A204.1 (cell line): ENCODE measurements around the gene CGA.
A peak's percentile ranks its signal among the peaks of the same experiment; 100 is the strongest.
"Not testable (repeated sequence)": the region's sequence is repeated elsewhere in the genome, so short reads cannot be mapped to it uniquely, and the experiment has no call there.

ENCODE experiments used
- FAIRE-seq: peaks from 2 replicates; lab custom pipeline; 2012; peaks lifted over from hg19 to GRCh38; lab: Jason Lieb, UNC

CGA gene

DNA sequence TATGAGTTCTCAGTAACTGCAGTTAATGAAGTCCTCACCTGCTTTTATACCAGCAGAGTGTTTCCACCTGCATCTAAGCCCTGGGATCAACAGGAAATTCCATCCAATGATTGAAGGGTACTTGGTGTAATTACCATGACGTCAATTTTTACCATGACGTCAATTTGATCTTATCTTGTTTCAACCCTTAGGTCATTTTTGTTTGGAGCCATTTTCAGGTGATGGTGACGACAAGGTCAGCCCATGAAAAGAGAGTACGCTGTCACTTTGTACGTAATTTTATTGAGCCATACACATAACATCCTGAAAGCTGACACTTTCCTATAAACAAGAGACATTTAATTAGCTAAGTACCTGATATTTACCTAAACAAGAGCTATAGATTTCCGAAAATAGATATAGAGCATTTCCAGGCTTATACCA is at the start of gene CGA:
CGA (minus strand) TSS at position 20 of the 423 bp plus-strand sequence. CDS start 6,906 bp downstream, outside the sequence.
- FAIRE-seq: no peak

GRCh38 chr6:87139927-87140326 is 45.0 kb upstream of the CGA start:
- not testable (repeated sequence) for FAIRE-seq

GRCh38 chr6:87139236-87139635 is 44.3 kb upstream of the CGA start:
- FAIRE-seq: peak; percentile 43

- no peak for FAIRE-seq
Measured at GRCh38 chr6:87136963-87137362, 42.1 kb upstream of the CGA start.

DNA sequence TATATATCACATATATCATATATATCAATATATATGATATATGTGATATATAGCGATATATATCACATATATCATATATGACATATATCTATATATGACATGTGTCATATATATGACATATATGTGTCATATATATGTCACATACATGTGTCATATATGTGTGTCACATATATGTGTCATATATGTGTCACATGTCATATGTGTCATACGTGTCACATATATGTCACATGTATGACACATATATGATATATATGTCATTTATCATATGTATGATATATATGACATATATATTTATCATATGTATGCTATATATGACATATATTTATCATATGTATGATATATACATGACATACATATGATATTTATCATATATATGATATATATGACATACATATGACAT is 32.8 kb upstream of the CGA start:
- no peak for FAIRE-seq

- FAIRE-seq: no peak
Measured at GRCh38 chr6:87126501-87126900, 31.6 kb upstream of the CGA start.

GRCh38 chr6:87124074-87124473 is 29.2 kb upstream of the CGA start:
- no peak for FAIRE-seq

- no peak for FAIRE-seq
Measured at GRCh38 chr6:87122477-87122876, 27.6 kb upstream of the CGA start.

- no peak for FAIRE-seq
Measured at GRCh38 chr6:87118054-87118453, 23.1 kb upstream of the CGA start.

GRCh38 chr6:87116922-87117321 is 22.0 kb upstream of the CGA start:
- no peak for FAIRE-seq

GRCh38 chr6:87115402-87116135 is 20.7 kb upstream of the CGA start:
- no peak for FAIRE-seq

DNA sequence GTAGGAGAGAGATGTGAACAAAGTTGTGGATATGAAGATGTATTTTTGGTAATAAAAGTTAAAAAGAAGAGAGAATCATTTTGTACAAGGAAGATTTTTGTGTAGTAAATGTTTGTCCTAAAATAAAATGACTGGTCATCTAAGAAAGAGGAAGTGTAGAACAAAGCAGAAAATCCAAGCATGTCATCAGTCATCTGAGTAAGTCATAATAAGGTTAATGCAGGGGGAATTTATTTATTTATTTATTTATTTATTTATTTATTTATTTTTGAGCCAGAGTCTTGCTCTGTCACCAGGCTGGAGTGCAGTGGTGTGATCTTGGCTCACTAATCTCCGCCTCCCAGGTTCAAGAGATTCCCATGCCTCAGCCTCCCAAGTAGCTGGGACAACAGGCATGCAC is 15.7 kb upstream of the CGA start:
- FAIRE-seq: no peak

GRCh38 chr6:87105823-87106222 is 10.9 kb upstream of the CGA start:
- no peak for FAIRE-seq

GRCh38 chr6:87104667-87105066 is 9.8 kb upstream of the CGA start:
- FAIRE-seq: no peak

DNA sequence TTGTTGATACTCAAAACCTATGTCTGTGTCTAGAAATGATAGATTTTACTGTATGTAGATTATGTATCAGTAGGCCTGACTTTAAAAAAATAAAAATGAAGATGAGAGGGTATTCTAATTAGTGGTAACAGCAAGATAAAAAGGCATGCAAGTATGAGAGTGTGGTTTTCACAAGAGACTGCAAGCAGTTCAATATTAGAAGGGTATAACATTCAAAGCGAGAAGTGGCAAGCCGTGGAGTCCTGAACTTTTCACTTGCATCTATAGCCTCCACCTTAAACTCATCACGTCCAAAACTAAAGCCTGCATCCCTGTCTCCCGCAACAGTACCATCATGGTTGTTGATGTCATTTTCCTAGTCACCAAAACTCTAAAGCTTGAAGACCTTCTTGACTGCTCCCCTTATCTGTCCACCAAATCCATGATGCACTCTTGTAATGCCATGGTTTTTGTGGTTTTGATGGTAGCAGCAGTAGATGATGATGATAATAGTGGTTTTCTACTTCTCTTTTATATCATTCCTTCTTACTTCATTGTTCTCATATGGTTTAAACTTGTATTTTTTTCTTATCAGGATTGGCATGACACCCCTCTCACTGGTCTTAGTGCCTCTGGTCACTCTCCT is 9.2 kb upstream of the CGA start:
- no peak for FAIRE-seq

DNA sequence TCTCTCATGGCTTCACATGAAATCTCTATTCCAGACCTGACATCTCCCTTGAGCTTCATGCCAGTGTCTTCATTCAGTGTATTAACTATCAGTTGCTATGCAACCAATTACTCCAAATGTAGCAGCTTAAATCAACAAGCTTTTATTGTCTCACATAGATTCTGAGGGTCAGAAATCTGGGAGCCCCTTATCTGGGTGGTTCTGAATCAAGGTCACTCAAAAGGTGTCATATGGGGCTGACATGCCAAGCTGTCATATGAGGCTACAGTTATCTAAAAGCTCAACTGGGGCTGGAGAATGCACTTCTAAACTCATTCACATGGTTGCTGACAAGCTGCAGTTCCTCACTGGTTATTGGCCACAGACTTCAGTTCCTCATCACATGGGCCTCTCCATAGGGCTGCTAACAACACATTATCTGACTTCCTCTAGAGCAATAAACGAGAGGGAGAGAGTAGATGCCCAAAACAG is 7.3 kb upstream of the CGA start:
- no peak for FAIRE-seq

- no peak for FAIRE-seq
Measured at GRCh38 chr6:87101067-87101466, 6.2 kb upstream of the CGA start.

GRCh38 chr6:87100216-87100615 is 5.3 kb upstream of the CGA start:
- no peak for FAIRE-seq

DNA sequence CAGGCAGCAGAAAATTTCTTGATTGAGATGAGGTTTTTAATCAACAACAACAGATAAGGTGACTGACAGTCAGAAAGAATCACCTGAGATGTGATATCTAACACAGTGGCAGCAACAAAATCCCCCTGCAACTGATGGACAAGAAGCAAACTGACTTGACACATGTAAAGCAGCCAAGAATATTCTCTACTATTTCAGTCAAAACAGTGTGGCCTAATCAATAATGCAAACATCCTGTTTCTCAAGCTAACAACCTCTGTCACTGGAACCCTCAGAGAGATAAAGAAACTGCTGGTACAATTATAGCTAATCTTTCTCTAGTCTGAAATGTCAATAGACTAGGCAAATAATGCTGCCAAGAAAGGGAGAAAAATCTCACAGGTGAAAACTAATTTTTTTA is 4.6 kb upstream of the CGA start:
- no peak for FAIRE-seq

DNA sequence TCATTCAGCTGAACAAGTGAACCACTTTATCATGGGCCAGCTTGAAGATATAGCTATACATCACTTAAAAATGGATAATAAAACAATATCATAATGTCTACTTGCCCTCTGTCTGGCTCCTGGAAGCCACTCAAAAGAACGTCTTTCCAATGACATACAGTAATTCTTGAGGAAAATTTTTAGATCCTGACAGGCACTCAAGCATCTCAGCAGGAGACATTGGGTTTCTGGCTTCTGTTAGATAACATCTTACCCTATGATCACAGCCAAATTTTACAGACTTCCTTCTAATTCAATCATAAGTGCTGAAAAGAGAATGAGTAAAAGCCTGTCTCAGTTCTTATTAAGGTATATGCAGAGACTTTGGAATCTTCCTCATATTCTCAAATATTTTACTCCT is 330 bp downstream of the CGA start:
- no peak for FAIRE-seq

DNA sequence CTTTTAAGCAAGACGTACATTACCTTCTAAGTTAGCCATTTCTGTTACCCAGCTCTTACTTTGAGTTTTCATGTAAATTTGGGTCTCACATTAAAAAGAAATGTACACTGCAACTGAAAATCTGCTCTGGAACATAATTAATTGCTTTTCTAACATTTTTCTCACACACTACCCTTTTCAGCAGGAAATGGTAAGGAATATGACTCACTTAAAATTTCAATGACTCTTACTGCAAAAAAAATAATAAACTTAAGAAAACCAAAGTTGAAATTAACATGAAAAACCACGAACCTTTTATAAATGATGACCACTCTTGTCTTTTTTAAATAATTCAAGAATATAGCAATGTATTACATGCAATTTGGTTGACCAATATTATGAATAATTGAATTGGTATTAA is 1.3 kb downstream of the CGA start:
- FAIRE-seq: no peak

GRCh38 chr6:87093199-87093598 is 1.7 kb downstream of the CGA start:
- FAIRE-seq: no peak

- no peak for FAIRE-seq
Measured at GRCh38 chr6:87092435-87092834, 2.5 kb downstream of the CGA start.

DNA sequence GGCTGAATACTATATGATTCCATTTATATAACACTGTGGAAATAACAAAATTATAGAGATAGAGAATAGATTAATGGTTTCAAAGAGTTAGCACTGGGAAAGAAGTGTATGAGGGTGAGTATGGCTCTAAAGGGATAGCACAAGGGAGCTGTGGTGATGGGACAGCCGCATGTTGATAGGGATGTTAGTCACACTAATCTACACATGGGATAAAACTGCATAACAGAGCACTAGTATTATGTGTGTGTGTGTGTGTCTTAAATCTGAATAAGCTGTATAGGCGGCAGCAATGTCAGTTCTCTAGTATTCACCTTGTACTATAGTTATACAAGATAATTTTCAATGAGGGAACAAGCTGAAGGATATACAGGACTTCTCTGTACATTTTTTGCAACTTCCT is 5.8 kb downstream of the CGA start:
- FAIRE-seq: no peak
